Adrenal gland (tissue), 5 donors: ENCODE results near the gene ADAM15.

Source experiments
- POLR2A ChIP-seq, 2 donors: fragments of 450-650 bp; IDR thresholded peaks; one replicate each; pipeline ENCODE4 v1.6.1; 2017; ENCODE audit warnings: antibody characterized with exemption in 2 of 2, mild to moderate bottlenecking in 2 of 2, moderate library complexity in 1 of 2
- TF ChIP-seq, protein P1 (sequence below), 6 experiments: fragments of 450-650 bp in 4 of 6; fragments of 200-600 bp in 2 of 6; sonication (generic) in 1 of 6; IDR thresholded peaks; 1 replicate in 5 of 6; 2 replicates in 1 of 6; pipeline versions ENCODE4 v1.5.1 to v1.8.0; 2016 to 2021; ENCODE audit warnings: antibody characterized with exemption in 6 of 6, mild to moderate bottlenecking in 2 of 6, moderate library complexity in 1 of 6
- donor health status: DM: no; HTN: no; CAD: no.

- TF ChIP-seq, protein P1, sequence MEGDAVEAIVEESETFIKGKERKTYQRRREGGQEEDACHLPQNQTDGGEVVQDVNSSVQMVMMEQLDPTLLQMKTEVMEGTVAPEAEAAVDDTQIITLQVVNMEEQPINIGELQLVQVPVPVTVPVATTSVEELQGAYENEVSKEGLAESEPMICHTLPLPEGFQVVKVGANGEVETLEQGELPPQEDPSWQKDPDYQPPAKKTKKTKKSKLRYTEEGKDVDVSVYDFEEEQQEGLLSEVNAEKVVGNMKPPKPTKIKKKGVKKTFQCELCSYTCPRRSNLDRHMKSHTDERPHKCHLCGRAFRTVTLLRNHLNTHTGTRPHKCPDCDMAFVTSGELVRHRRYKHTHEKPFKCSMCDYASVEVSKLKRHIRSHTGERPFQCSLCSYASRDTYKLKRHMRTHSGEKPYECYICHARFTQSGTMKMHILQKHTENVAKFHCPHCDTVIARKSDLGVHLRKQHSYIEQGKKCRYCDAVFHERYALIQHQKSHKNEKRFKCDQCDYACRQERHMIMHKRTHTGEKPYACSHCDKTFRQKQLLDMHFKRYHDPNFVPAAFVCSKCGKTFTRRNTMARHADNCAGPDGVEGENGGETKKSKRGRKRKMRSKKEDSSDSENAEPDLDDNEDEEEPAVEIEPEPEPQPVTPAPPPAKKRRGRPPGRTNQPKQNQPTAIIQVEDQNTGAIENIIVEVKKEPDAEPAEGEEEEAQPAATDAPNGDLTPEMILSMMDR (IDR thresholded peaks at IDR 0.05) = no peak
- no peak for TF ChIP-seq POLR2A (IDR thresholded peaks at IDR 0.05)
Observed at GRCh38 chr1:155092641-155093040, 41.5 kb downstream of the ADAM15 start.
